HepG2 (cell line): Measurements from ENCODE around the gene NELFB. TPM values are rescaled to one million over a fixed set of nuclear protein-coding genes. Genes with fewer than 3 reads are reported as not detected.

Source experiments
- CBFB ChIP-seq: sonication (generic); formaldehyde crosslinking; IDR thresholded peaks from 2 replicates; pipeline ENCODE4 v1.4.0; 2020; ENCODE audit warnings: missing genetic modification reagents
- CBX1 ChIP-seq: IDR thresholded peaks from one replicate; pipeline ENCODE4 v1.6.1; 2016; ENCODE audit warnings: antibody characterized with exemption, low read depth
- GABPB1 ChIP-seq: IDR thresholded peaks from 2 replicates; pipeline ENCODE4 v1.6.1; 2016; ENCODE audit warnings: mild to moderate bottlenecking, missing genetic modification reagents, moderate library complexity, missing compliant biosample characterization
- HBP1 ChIP-seq: IDR thresholded peaks from 2 replicates; pipeline ENCODE4 v1.6.1; 2016; ENCODE audit warnings: low read depth, control low read depth
- HDAC1 ChIP-seq: sonication (generic); formaldehyde crosslinking; IDR thresholded peaks from 2 replicates; pipeline ENCODE4 v1.5.1; 2020; ENCODE audit warnings: mild to moderate bottlenecking, missing genetic modification reagents
- KAT7 ChIP-seq: IDR thresholded peaks from 2 replicates; pipeline ENCODE4 v1.6.1; 2018; ENCODE audit warnings: borderline replicate concordance, missing compliant biosample characterization
- KLF12 ChIP-seq: sonication (generic); formaldehyde crosslinking; IDR thresholded peaks from 2 replicates; pipeline ENCODE4 v1.4.0; 2020; ENCODE audit warnings: missing genetic modification reagents, borderline replicate concordance
- MTA1 ChIP-seq: sonication (generic); formaldehyde crosslinking; IDR thresholded peaks from 2 replicates; pipeline ENCODE4 v1.4.0; 2020; ENCODE audit warnings: missing genetic modification reagents, mild to moderate bottlenecking, borderline replicate concordance
- MYC ChIP-seq: sonication (generic); formaldehyde crosslinking; IDR thresholded peaks from 2 replicates; pipeline ENCODE4 v1.9.0; 2021; ENCODE audit warnings: missing genetic modification reagents, borderline replicate concordance
- NCOA2 ChIP-seq: sonication (generic); formaldehyde crosslinking; IDR thresholded peaks from 2 replicates; pipeline ENCODE4 v1.8.0; 2022; ENCODE audit warnings: inconsistent platforms
- NR2F6 ChIP-seq, 2 experiments: IDR thresholded peaks; 2 replicates each; pipeline ENCODE4 v1.6.1; 2016; ENCODE audit warnings: antibody characterized with exemption in 1 of 2, mild to moderate bottlenecking in 1 of 2
- SAP130 ChIP-seq: IDR thresholded peaks from 2 replicates; pipeline ENCODE4 v1.6.1; 2016; ENCODE audit warnings: low read depth
- ZBTB14 ChIP-seq: sonication (generic); formaldehyde crosslinking; IDR thresholded peaks from 2 replicates; pipeline ENCODE4 v1.4.0; 2020; ENCODE audit warnings: missing genetic modification reagents
- ZBTB2 ChIP-seq: sonication (generic); formaldehyde crosslinking; IDR thresholded peaks from 2 replicates; pipeline ENCODE4 v1.8.0; 2022; ENCODE audit warnings: low read depth, missing genetic modification reagents
- ZBTB21 ChIP-seq: sonication (generic); formaldehyde crosslinking; IDR thresholded peaks from 2 replicates; pipeline ENCODE4 v1.4.0; 2020; ENCODE audit warnings: missing genetic modification reagents
- ZNF441 ChIP-seq: sonication (generic); formaldehyde crosslinking; IDR thresholded peaks from 2 replicates; pipeline ENCODE4 v1.7.0; 2021; ENCODE audit warnings: missing genetic modification reagents, borderline replicate concordance
- ZNF644 ChIP-seq: IDR thresholded peaks from 2 replicates; pipeline ENCODE4 v1.6.1; 2016; ENCODE audit warnings: low read depth
- ZNF687 ChIP-seq: sonication (generic); formaldehyde crosslinking; IDR thresholded peaks from 2 replicates; pipeline ENCODE4 v1.5.1; 2020; ENCODE audit warnings: mild to moderate bottlenecking, missing genetic modification reagents, moderate library complexity
- ZXDC ChIP-seq: sonication (generic); formaldehyde crosslinking; IDR thresholded peaks from 2 replicates; pipeline ENCODE4 v1.5.0; 2020; ENCODE audit warnings: mild to moderate bottlenecking, missing genetic modification reagents
- polyA plus RNA-seq, 8 experiments: library from polyadenylated mRNA; depleted of rRNA in 3 of 8; stranded (reverse) in 7 of 8; unstranded in 1 of 8; fragments of >200 nt; fragmentation: Illumina TruSeq in 4 of 8; extraction: Trizol in 4 of 8; gene quantifications; 2 replicates each; pipeline versions ENCODE4 v1.2.1 to v1.2.3, GENCODE V29; 2011 to 2016; ENCODE audit warnings: low read depth in 4 of 8, missing spikeins in 1 of 8, mixed read lengths in 1 of 8; ENCODE audit not compliant: insufficient read depth in 1 of 8
- total RNA-seq, 5 experiments: library from RNA; depleted of rRNA; stranded (reverse); fragments of >200 nt; fragmentation: Illumina TruSeq; extraction: Trizol; gene quantifications; 2 replicates each; pipeline ENCODE4 v1.2.3, GENCODE V29; 2016; ENCODE audit warnings: low read depth in 1 of 5

The NELFB gene
- total and polyA plus RNA-seq, 2 of the 13 experiments (the other 11 are each of a cell fraction or from before 2014, with no cell fraction given) = 26.5 to 45.8 TPM

- TF ChIP-seq HBP1 (CRISPR knock-in tag) = 0 out of 2 replicates have a peak, but pooled peaks have one; percentile 33
- no peak for TF ChIP-seq KAT7 (CRISPR knock-in tag)
- peak; percentile 63; the same call in 1 of the 2 replicates for TF ChIP-seq HDAC1 (CRISPR knock-in tag)
- peak; percentile 16; the same call in 1 of the 2 replicates for TF ChIP-seq NCOA2 (CRISPR knock-in tag)
- no peak for TF ChIP-seq ZBTB21
- 0 out of 2 replicates have a peak, but pooled peaks have one; percentile 46 for TF ChIP-seq KLF12
- TF ChIP-seq ZBTB2 = peak; percentile 64
- TF ChIP-seq CBFB (CRISPR knock-in tag) = no peak
- no peak for TF ChIP-seq CBX1
- peak; percentile 58; the same call in 1 of the 2 replicates for TF ChIP-seq GABPB1 (CRISPR knock-in tag)
- TF ChIP-seq ZBTB14 = 0 out of 2 replicates have a peak, but pooled peaks have one; percentile 2
- TF ChIP-seq ZNF644 (CRISPR knock-in tag) = no peak
- peak; percentile 42; the same call in 1 of the 2 replicates for TF ChIP-seq MYC
- peak; percentile 77 for TF ChIP-seq ZNF687 (CRISPR knock-in tag)
- peak; percentile 57 for TF ChIP-seq SAP130 (CRISPR knock-in tag)
- peak; percentile 78; the same call in 1 of the 2 replicates for TF ChIP-seq MTA1 (CRISPR knock-in tag)
- no peak for TF ChIP-seq ZNF441 (CRISPR knock-in tag)
- no peak for TF ChIP-seq ZXDC (CRISPR knock-in tag)
- peak; percentile 90 for TF ChIP-seq NR2F6 (IDR thresholded peaks at IDR 0.05)
- TF ChIP-seq NR2F6 (CRISPR knock-in tag; IDR thresholded peaks at IDR 0.05) = peak; percentile 94
Observed at GRCh38 chr9:137221506-137222111, 33.5 kb upstream of the NELFB start (continued).
